WTC11 (cell line): Measurements from ENCODE around the gene SLC27A5.

Source experiments
- CREM ChIP-seq: sonication (generic); formaldehyde crosslinking; IDR thresholded peaks from 2 replicates; pipeline ENCODE4 v1.8.1; 2022; ENCODE audit warnings: mild to moderate bottlenecking, missing genetic modification reagents, moderate library complexity
- CTCF ChIP-seq: fragments of 200-600 bp; IDR thresholded peaks from 2 replicates; pipeline ENCODE4 v1.8.0; 2022; ENCODE audit warnings: antibody characterized with exemption
- FOXK1 ChIP-seq: sonication (generic); formaldehyde crosslinking; IDR thresholded peaks from 2 replicates; pipeline ENCODE4 v1.8.0; 2022; ENCODE audit warnings: mild to moderate bottlenecking, moderate library complexity, missing genetic modification reagents
- HMGXB4 ChIP-seq: sonication (generic); formaldehyde crosslinking; IDR thresholded peaks from 2 replicates; pipeline ENCODE4 v1.8.1; 2023; ENCODE audit warnings: mild to moderate bottlenecking, moderate library complexity, missing genetic modification reagents
- IRF2 ChIP-seq: sonication (generic); formaldehyde crosslinking; IDR thresholded peaks from 2 replicates; pipeline ENCODE4 v1.8.0; 2022; ENCODE audit warnings: low read depth, missing genetic modification reagents, borderline replicate concordance
- MXD4 ChIP-seq: fragments of 250-450 bp; sonication (Bioruptor Pico); IDR thresholded peaks from 2 replicates; pipeline ENCODE4 v1.8.0; 2021; ENCODE audit warnings: mild to moderate bottlenecking, moderate library complexity, borderline replicate concordance
- NR2C2 ChIP-seq: sonication (generic); formaldehyde crosslinking; IDR thresholded peaks from 2 replicates; pipeline ENCODE4 v1.8.0; 2022; ENCODE audit warnings: mild to moderate bottlenecking, missing genetic modification reagents
- SMAD3 ChIP-seq: sonication (generic); formaldehyde crosslinking; IDR thresholded peaks from 2 replicates; pipeline ENCODE4 v1.8.0; 2022; ENCODE audit warnings: missing genetic modification reagents, mild to moderate bottlenecking, borderline replicate concordance
- ZNF219 ChIP-seq: sonication (generic); formaldehyde crosslinking; IDR thresholded peaks from 2 replicates; pipeline ENCODE4 v1.8.0; 2023; ENCODE audit warnings: missing genetic modification reagents, mild to moderate bottlenecking, borderline replicate concordance

GRCh38 chr19:58557221-58558065, 45.7 kb upstream of the SLC27A5 start:
- TF ChIP-seq CREM (CRISPR knock-in tag) (no peak), NR2C2 (CRISPR knock-in tag) (no peak), CTCF (no peak), IRF2 (CRISPR knock-in tag) (no peak), ZNF219 (CRISPR knock-in tag) (no peak), MXD4 (CRISPR knock-in tag) (no peak), FOXK1 (CRISPR knock-in tag) (no peak), SMAD3 (CRISPR knock-in tag) (no peak), HMGXB4 (CRISPR knock-in tag) (no peak)
